WTC11 (cell line): Measurements from ENCODE around the gene SIT1. TPM values are rescaled to one million over a fixed set of nuclear protein-coding genes. Genes with fewer than 3 reads are reported as not detected.

Experiments used
- ATAC-seq: fragments of 200-7000 bp; cut with Tn5 transposase; 2 replicates; pipeline ENCODE4 v1.10.0; 2021; ENCODE audit warnings: mild to moderate bottlenecking, moderate library complexity
- Bru-seq: library from RNA; stranded (reverse); fragments of 400-500 nt; gene quantifications from one replicate; lab custom pipeline; 2021; lab: Mats Ljungman, UMichigan
- CTCF ChIA-PET: fragments of 300-600 bp; sonication (Branson Sonifier 250); formaldehyde crosslinking; loops from one replicate; lab custom pipeline; 2021; ENCODE audit warnings: antibody characterized with exemption; lab: Charles Lee
- POLR2A ChIA-PET: fragments of 350-600 bp; sonication (Branson Sonifier 250); formaldehyde crosslinking; loops from one replicate; lab custom pipeline; 2021; ENCODE audit warnings: antibody characterized with exemption; lab: Charles Lee
- DNase-seq: peaks from one replicate; pipeline ENCODE4 v3.0.0; 2021; ENCODE audit warnings: low spot score
- H3K27ac Mint-ChIP-seq: 2 replicates; pipeline ENCODE4 v1.8.0; 2021; ENCODE audit warnings: mixed read lengths
- H3K27me3 Mint-ChIP-seq: 2 replicates; pipeline ENCODE4 v1.8.0; 2021; ENCODE audit warnings: low read depth, mild to moderate bottlenecking, moderate library complexity, mixed read lengths
- H3K36me3 Mint-ChIP-seq: 2 replicates; pipeline ENCODE4 v1.8.0; 2021; ENCODE audit warnings: mixed read lengths
- H3K4me1 Mint-ChIP-seq: 2 replicates; pipeline ENCODE4 v1.8.0; 2022; ENCODE audit warnings: mixed read lengths
- H3K4me3 Mint-ChIP-seq: 2 replicates; pipeline ENCODE4 v1.8.0; 2021; ENCODE audit warnings: mild to moderate bottlenecking, moderate library complexity, mixed read lengths
- H3K9me3 Mint-ChIP-seq: 2 replicates; pipeline ENCODE4 v1.8.0; 2021; ENCODE audit warnings: mixed read lengths
- ATF1 ChIP-seq: sonication (generic); formaldehyde crosslinking; IDR thresholded peaks from 2 replicates; pipeline ENCODE4 v1.8.1; 2023; ENCODE audit warnings: mild to moderate bottlenecking, moderate library complexity, missing genetic modification reagents
- CBFB ChIP-seq: sonication (generic); formaldehyde crosslinking; IDR thresholded peaks from 2 replicates; pipeline ENCODE4 v1.8.1; 2022; ENCODE audit warnings: mild to moderate bottlenecking, low read depth, missing genetic modification reagents
- CREM ChIP-seq: sonication (generic); formaldehyde crosslinking; IDR thresholded peaks from 2 replicates; pipeline ENCODE4 v1.8.1; 2022; ENCODE audit warnings: mild to moderate bottlenecking, missing genetic modification reagents, moderate library complexity
- FOXJ3 ChIP-seq: sonication (generic); formaldehyde crosslinking; IDR thresholded peaks from 2 replicates; pipeline ENCODE4 v1.9.0; 2021; ENCODE audit warnings: missing genetic modification reagents, mild to moderate bottlenecking, borderline replicate concordance
- NFYB ChIP-seq: sonication (generic); formaldehyde crosslinking; conservative IDR thresholded peaks from 2 replicates; pipeline ENCODE4 v1.8.0; 2022; ENCODE audit warnings: low read depth, missing genetic modification reagents
- OVOL2 ChIP-seq: fragments of 250-450 bp; sonication (Bioruptor Pico); IDR thresholded peaks from 2 replicates; pipeline ENCODE4 v1.9.0; 2021; ENCODE audit warnings: mild to moderate bottlenecking, borderline replicate concordance
- SP1 ChIP-seq: sonication (generic); formaldehyde crosslinking; conservative IDR thresholded peaks from 2 replicates; pipeline ENCODE4 v1.8.1; 2022; ENCODE audit warnings: missing genetic modification reagents
- STAT6 ChIP-seq: sonication (generic); formaldehyde crosslinking; conservative IDR thresholded peaks from 2 replicates; pipeline ENCODE4 v1.8.1; 2023; ENCODE audit warnings: mild to moderate bottlenecking, low read depth, missing genetic modification reagents, moderate library complexity
- USF1 ChIP-seq: sonication (generic); formaldehyde crosslinking; IDR thresholded peaks from 2 replicates; pipeline ENCODE4 v1.8.0; 2022; ENCODE audit warnings: mild to moderate bottlenecking, missing genetic modification reagents
- ZMAT4 ChIP-seq: fragments of 250-450 bp; sonication (Bioruptor Pico); IDR thresholded peaks from 2 replicates; pipeline ENCODE4 v1.9.0; 2021; ENCODE audit warnings: mild to moderate bottlenecking
- ZNF138 ChIP-seq: sonication (generic); formaldehyde crosslinking; conservative IDR thresholded peaks from 2 replicates; pipeline ENCODE4 v1.8.1; 2022; ENCODE audit warnings: mild to moderate bottlenecking, moderate library complexity, missing genetic modification reagents
- ZNF281 ChIP-seq: sonication (generic); formaldehyde crosslinking; IDR thresholded peaks from 2 replicates; pipeline ENCODE4 v1.8.0; 2023; ENCODE audit warnings: mild to moderate bottlenecking, missing genetic modification reagents
- ZNF317 ChIP-seq: sonication (generic); formaldehyde crosslinking; IDR thresholded peaks from 2 replicates; pipeline ENCODE4 v1.8.1; 2023; ENCODE audit warnings: low read depth, mild to moderate bottlenecking, moderate library complexity, missing genetic modification reagents, borderline replicate concordance
- ZNF423 ChIP-seq: fragments of 250-450 bp; sonication (Bioruptor Pico); IDR thresholded peaks from 2 replicates; pipeline ENCODE4 v2.1.2; 2022; ENCODE audit warnings: mild to moderate bottlenecking, moderate library complexity
- long read RNA-seq, 3 experiments: library from RNA in 1 of 3; library from capped mRNA in 1 of 3; library from polyadenylated mRNA in 1 of 3; unstranded in 2 of 3; stranded (forward) in 1 of 3; transcript quantifications; one replicate each; pipeline ENCODE4 v2.0.0, GENCODE V29; 2021
- total RNA-seq: library from RNA; stranded (reverse); gene quantifications from 3 replicates; pipeline ENCODE4 v1.2.3, GENCODE V29; 2021
- TF ChIP-seq, protein P1 (sequence below): sonication (generic); formaldehyde crosslinking; IDR thresholded peaks from 2 replicates; pipeline ENCODE4 v1.8.1; 2023; ENCODE audit warnings: mild to moderate bottlenecking, missing genetic modification reagents, moderate library complexity
- TF ChIP-seq, protein P2 (sequence below): sonication (generic); formaldehyde crosslinking; IDR thresholded peaks from 2 replicates; pipeline ENCODE4 v1.8.0; 2022; ENCODE audit warnings: mild to moderate bottlenecking, missing genetic modification reagents
- TF ChIP-seq, protein P3 (sequence below): fragments of 200-600 bp; IDR thresholded peaks from 2 replicates; pipeline ENCODE4 v1.8.0; 2022; ENCODE audit warnings: antibody characterized with exemption

The SIT1 gene, protein sequence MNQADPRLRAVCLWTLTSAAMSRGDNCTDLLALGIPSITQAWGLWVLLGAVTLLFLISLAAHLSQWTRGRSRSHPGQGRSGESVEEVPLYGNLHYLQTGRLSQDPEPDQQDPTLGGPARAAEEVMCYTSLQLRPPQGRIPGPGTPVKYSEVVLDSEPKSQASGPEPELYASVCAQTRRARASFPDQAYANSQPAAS
- 4.1 to 7.2 TPM (median 5.4 TPM) in 3 replicates for total RNA-seq
- percentile 42 among the genes with signal in this experiment for Bru-seq, nascent RNA
- long read RNA-seq, experiment 1, transcript SIT1-201 (5 exons, 1,231 nt), result major isoform, 11 of 15 reads
- long read RNA-seq, experiment 1, partial matches to known transcripts, result 0 of 15 reads
- long read RNA-seq, experiment 1, other reads (novel, unspliced or antisense), result 2 of 15 reads
- long read RNA-seq, experiment 2, transcript SIT1-201 (5 exons, 1,231 nt), result major isoform, 10 of 13 reads
- long read RNA-seq, experiment 2, partial matches to known transcripts, result 3 of 13 reads
- long read RNA-seq, experiment 2, other reads (novel, unspliced or antisense), result 0 of 13 reads
- long read RNA-seq, experiment 3, transcript SIT1-201 (5 exons, 1,231 nt), result major isoform, 16 of 19 reads
- long read RNA-seq, experiment 3, partial matches to known transcripts, result 1 of 19 reads
- long read RNA-seq, experiment 3, other reads (novel, unspliced or antisense), result 1 of 19 reads

- no peaks in the 10 kb centered on the region for H3K9me3 Mint-ChIP-seq
- H3K36me3 Mint-ChIP-seq, result no peaks in the 10 kb centered on the region
- peaks cover 45% of the 10 kb centered on the region for H3K4me1 Mint-ChIP-seq
- ATAC-seq, result peak; percentile 7; the same call in 1 of the 2 replicates
- peaks cover 13% of the 10 kb centered on the region for H3K27me3 Mint-ChIP-seq
- ChIA-PET POLR2A (no interaction called here), CTCF (interaction anchor here (0.8 to 2.6 kb wide), 8 partner anchors 8 to 185 kb away, joined by 3 to 10 read pairs (median 6); partner anchors contain the start of genes CCDC107 and RMRP)
- DNase-seq, result peak; percentile 23
- TF ChIP-seq, protein P1, sequence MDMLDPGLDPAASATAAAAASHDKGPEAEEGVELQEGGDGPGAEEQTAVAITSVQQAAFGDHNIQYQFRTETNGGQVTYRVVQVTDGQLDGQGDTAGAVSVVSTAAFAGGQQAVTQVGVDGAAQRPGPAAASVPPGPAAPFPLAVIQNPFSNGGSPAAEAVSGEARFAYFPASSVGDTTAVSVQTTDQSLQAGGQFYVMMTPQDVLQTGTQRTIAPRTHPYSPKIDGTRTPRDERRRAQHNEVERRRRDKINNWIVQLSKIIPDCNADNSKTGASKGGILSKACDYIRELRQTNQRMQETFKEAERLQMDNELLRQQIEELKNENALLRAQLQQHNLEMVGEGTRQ, result 0 out of 2 replicates have a peak, but pooled peaks have one; percentile 31
- 0 out of 2 replicates have a peak, but pooled peaks have one; percentile 12 for TF ChIP-seq USF1 (CRISPR knock-in tag)
- TF ChIP-seq, protein P2, sequence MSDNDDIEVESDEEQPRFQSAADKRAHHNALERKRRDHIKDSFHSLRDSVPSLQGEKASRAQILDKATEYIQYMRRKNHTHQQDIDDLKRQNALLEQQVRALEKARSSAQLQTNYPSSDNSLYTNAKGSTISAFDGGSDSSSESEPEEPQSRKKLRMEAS (CRISPR knock-in tag), result peak; percentile 36; the same call in 1 of the 2 replicates
- TF ChIP-seq, protein P3, sequence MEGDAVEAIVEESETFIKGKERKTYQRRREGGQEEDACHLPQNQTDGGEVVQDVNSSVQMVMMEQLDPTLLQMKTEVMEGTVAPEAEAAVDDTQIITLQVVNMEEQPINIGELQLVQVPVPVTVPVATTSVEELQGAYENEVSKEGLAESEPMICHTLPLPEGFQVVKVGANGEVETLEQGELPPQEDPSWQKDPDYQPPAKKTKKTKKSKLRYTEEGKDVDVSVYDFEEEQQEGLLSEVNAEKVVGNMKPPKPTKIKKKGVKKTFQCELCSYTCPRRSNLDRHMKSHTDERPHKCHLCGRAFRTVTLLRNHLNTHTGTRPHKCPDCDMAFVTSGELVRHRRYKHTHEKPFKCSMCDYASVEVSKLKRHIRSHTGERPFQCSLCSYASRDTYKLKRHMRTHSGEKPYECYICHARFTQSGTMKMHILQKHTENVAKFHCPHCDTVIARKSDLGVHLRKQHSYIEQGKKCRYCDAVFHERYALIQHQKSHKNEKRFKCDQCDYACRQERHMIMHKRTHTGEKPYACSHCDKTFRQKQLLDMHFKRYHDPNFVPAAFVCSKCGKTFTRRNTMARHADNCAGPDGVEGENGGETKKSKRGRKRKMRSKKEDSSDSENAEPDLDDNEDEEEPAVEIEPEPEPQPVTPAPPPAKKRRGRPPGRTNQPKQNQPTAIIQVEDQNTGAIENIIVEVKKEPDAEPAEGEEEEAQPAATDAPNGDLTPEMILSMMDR, result no peak
- no peak for TF ChIP-seq FOXJ3
- TF ChIP-seq NFYB (CRISPR knock-in tag), result 0 out of 2 replicates have a peak, but pooled peaks have one; percentile 10
- 0 out of 2 replicates have a peak, but pooled peaks have one; percentile 49 for TF ChIP-seq ZNF281 (CRISPR knock-in tag)
- TF ChIP-seq ZNF423 (CRISPR knock-in tag), result no peak
- TF ChIP-seq OVOL2 (CRISPR knock-in tag), result no peak
- no peak within 1 kb of the TSS for H3K27ac Mint-ChIP-seq
- H3K4me3 Mint-ChIP-seq, result peak within 1 kb of the TSS; percentile 33; the same call in 1 of the 2 replicates
Observed at GRCh38 chr9:35650341-35651158, at the start of gene SIT1. SIT1 (minus strand) TSS chr9:35650931; CDS start chr9:35650853, 78 bp downstream.

- Mint-ChIP-seq H3K9me3 (no peaks in the 10 kb centered on the region), H3K4me1 (no peaks in the 10 kb centered on the region), H3K36me3 (peaks cover 37% of the 10 kb centered on the region), H3K27ac (no peak overlapping the region), H3K4me3 (no peak overlapping the region), H3K27me3 (no peaks in the 10 kb centered on the region)
- CTCF ChIA-PET, result interaction anchor here (0.6 kb wide), 1 partner anchor 8 kb away, joined by 3 read pairs; no protein-coding TSS in a partner anchor
- no peak for TF ChIP-seq ZNF317
- TF ChIP-seq SP1, result no peak
- TF ChIP-seq ZNF138 (CRISPR knock-in tag), result no peak
- TF ChIP-seq CREM, result no peak
- no peak for TF ChIP-seq STAT6 (CRISPR knock-in tag)
- TF ChIP-seq ATF1 (CRISPR knock-in tag), result no peak
- no peak for TF ChIP-seq ZMAT4 (CRISPR knock-in tag)
- TF ChIP-seq CBFB, result no peak
- TF ChIP-seq, protein P2 (CRISPR knock-in tag), result no peak
- POLR2A ChIA-PET, result no interaction called here
- ATAC-seq, result no peak
- DNase-seq, result no peak
Observed at GRCh38 chr9:35700031-35700430, 49.3 kb upstream of the SIT1 start.
